HCT116 (cell line): ENCODE data around the gene RCOR3. TPM values are rescaled to one million over a fixed set of nuclear protein-coding genes. Genes with fewer than 3 reads are reported as not detected.

Experiments used
- ATAC-seq: fragments of 200-7000 bp; cut with Tn5 transposase; 2 replicates; pipeline ENCODE4 v1.9.1; 2020; ENCODE audit warnings: mild to moderate bottlenecking, moderate library complexity
- BruUV-seq: library from RNA; stranded (reverse); fragments of 400-500 nt; replicated peaks from 2 replicates; lab custom pipeline; 2021; lab: Mats Ljungman, UMichigan
- CTCF ChIA-PET: fragments of 300-600 bp; sonication (Branson Sonifier 250); formaldehyde crosslinking; loops from one replicate; lab custom pipeline; 2021; ENCODE audit warnings: antibody characterized with exemption; lab: Charles Lee
- POLR2A ChIA-PET: fragments of 300-600, 350-600 bp; sonication (Branson Sonifier 250); formaldehyde crosslinking; loops from one replicate; lab custom pipeline; 2021; ENCODE audit warnings: antibody characterized with exemption; lab: Charles Lee
- RAD21 ChIA-PET, 2 experiments: fragments of 300-600 bp; sonication (Branson Sonifier 250); formaldehyde crosslinking; loops; one replicate each; lab custom pipeline; 2023; ENCODE audit warnings: low total read pairs in 2 of 2; ENCODE audit not compliant: uncharacterized antibody in 2 of 2, unreplicated experiment in 2 of 2, low non-redundant PET in 1 of 2; lab: Charles Lee
- DNase-seq: peaks from one replicate; pipeline ENCODE4 v3.0.0-alpha.2; 2010; ENCODE audit warnings: low read depth, low spot score
- H2AFZ ChIP-seq: fragments of 200-600 bp; shearing (Covaris generic), sonication (generic); 2 replicates; pipeline ENCODE4 v1.6.1; 2017; ENCODE audit warnings: low read depth, mixed run types, mixed read lengths, antibody characterized with exemption, low read length; ENCODE audit not compliant: poor library complexity, severe bottlenecking
- H3K27ac ChIP-seq: 2 replicates; pipeline ENCODE4 v1.5.1; 2012; ENCODE audit warnings: low read depth, low read length
- H3K27me3 ChIP-seq: fragments of 200-600 bp; sonication (generic); 2 replicates; pipeline ENCODE4 v1.6.1; 2016; ENCODE audit warnings: mixed run types, low read length, mixed read lengths; ENCODE audit not compliant: insufficient read depth
- H3K36me3 ChIP-seq, 2 experiments: fragments of 200-500 bp in 1 of 2; fragments of 200-600 bp in 1 of 2; sonication (Bioruptor generic) in 1 of 2; sonication (generic) in 1 of 2; 2 replicates each; pipeline versions ENCODE4 v1.5.1 to v1.6.1; 2014 to 2016; ENCODE audit warnings: low read length in 2 of 2, inconsistent platforms in 1 of 2, mixed read lengths in 1 of 2, mixed run types in 1 of 2; ENCODE audit not compliant: insufficient read depth in 2 of 2, control insufficient read depth in 1 of 2
- H3K4me1 ChIP-seq, 2 experiments: fragments of 200-600 bp in 1 of 2; sonication (generic) in 1 of 2; 2 replicates each; pipeline versions ENCODE4 v1.5.1 to v1.6.1; 2012 to 2017; ENCODE audit warnings: low read length in 2 of 2, inconsistent platforms in 1 of 2, mild to moderate bottlenecking in 1 of 2, mixed read lengths in 1 of 2, mixed run types in 1 of 2, moderate library complexity in 1 of 2; ENCODE audit not compliant: insufficient read depth in 2 of 2, control insufficient read depth in 1 of 2
- H3K4me2 ChIP-seq: fragments of 200-600 bp; sonication (generic); 2 replicates; pipeline ENCODE4 v1.6.1; 2017; ENCODE audit warnings: mixed run types, low read length, mixed read lengths
- H3K4me3 ChIP-seq, 2 experiments: fragments of 200-600 bp in 1 of 2; sonication (generic) in 1 of 2; replicated peaks in 1 of 2; 2 replicates each; pipeline ENCODE4 v1.5.1; 2011 to 2016; ENCODE audit warnings: low read length in 2 of 2, control low read depth in 1 of 2, low read depth in 1 of 2, mild to moderate bottlenecking in 1 of 2, mixed read lengths in 1 of 2, mixed run types in 1 of 2
- H3K79me2 ChIP-seq: fragments of 200-600 bp; sonication (generic); 2 replicates; pipeline ENCODE4 v1.6.1; 2017; ENCODE audit warnings: mild to moderate bottlenecking, mixed run types, low read length, moderate library complexity, mixed read lengths; ENCODE audit not compliant: insufficient read depth
- H3K9ac ChIP-seq: fragments of 200-600 bp; sonication (generic); 2 replicates; pipeline ENCODE4 v1.6.1; 2016; ENCODE audit warnings: low read length, mixed read lengths
- H3K9me2 ChIP-seq: fragments of 200-600 bp; sonication (generic), shearing (Covaris generic); 2 replicates; pipeline ENCODE4 v1.6.1; 2017; ENCODE audit warnings: mixed run types, mild to moderate bottlenecking, moderate library complexity; ENCODE audit not compliant: insufficient read depth
- H3K9me3 ChIP-seq, 2 experiments: fragments of 200-500 bp in 1 of 2; fragments of 200-600 bp in 1 of 2; sonication (Bioruptor generic) in 1 of 2; sonication (generic) in 1 of 2; 2 replicates each; pipeline ENCODE4 v1.6.1; 2014 to 2017; ENCODE audit warnings: low read length in 2 of 2, mixed read lengths in 2 of 2, inconsistent platforms in 1 of 2, low read depth in 1 of 2, mild to moderate bottlenecking in 1 of 2, mixed run types in 1 of 2, moderate library complexity in 1 of 2; ENCODE audit not compliant: control insufficient read depth in 1 of 2, insufficient read depth in 1 of 2
- H4K20me1 ChIP-seq: fragments of 200-600 bp; sonication (generic), shearing (Covaris generic); 2 replicates; pipeline ENCODE4 v1.6.1; 2017; ENCODE audit warnings: mixed run types, mild to moderate bottlenecking, moderate library complexity; ENCODE audit not compliant: insufficient read depth
- CEBPB ChIP-seq: IDR thresholded peaks from 2 replicates; pipeline ENCODE4 v1.6.1; 2012; ENCODE audit warnings: low read depth
- EGR1 ChIP-seq: IDR thresholded peaks from 2 replicates; pipeline ENCODE4 v1.6.1; 2012; ENCODE audit warnings: low read depth
- ELF1 ChIP-seq: IDR thresholded peaks from 2 replicates; pipeline ENCODE4 v1.6.1; 2012; ENCODE audit warnings: low read depth, borderline replicate concordance
- EZH2 ChIP-seq: fragments of 200-600 bp; sonication (generic); IDR thresholded peaks from 2 replicates; pipeline ENCODE4 v1.6.1; 2017; ENCODE audit warnings: antibody characterized with exemption, mixed run types
- EZH2phosphoT487 ChIP-seq: fragments of 200-600 bp; IDR thresholded peaks from 2 replicates; pipeline ENCODE4 v1.6.1; 2018; ENCODE audit warnings: antibody characterized with exemption, borderline replicate concordance
- FOSL1 ChIP-seq: IDR thresholded peaks from 2 replicates; pipeline ENCODE4 v1.6.1; 2012; ENCODE audit warnings: low read depth
- JUND ChIP-seq: IDR thresholded peaks from 2 replicates; pipeline ENCODE4 v1.6.1; 2012
- POLR2A ChIP-seq: IDR thresholded peaks from 2 replicates; pipeline ENCODE4 v1.7.0; 2011; ENCODE audit warnings: borderline replicate concordance; ENCODE audit not compliant: insufficient read depth, insufficient read length; ENCODE audit errors: extremely low read depth
- POLR2AphosphoS5 ChIP-seq: IDR thresholded peaks from 2 replicates; pipeline ENCODE4 v1.6.1; 2011; ENCODE audit warnings: mild to moderate bottlenecking, low read depth, low read length, moderate library complexity
- RAD21 ChIP-seq: IDR thresholded peaks from 2 replicates; pipeline ENCODE4 v1.6.1; 2012; ENCODE audit warnings: low read depth, mild to moderate bottlenecking
- SRF ChIP-seq: IDR thresholded peaks from 2 replicates; pipeline ENCODE4 v1.6.1; 2012; ENCODE audit warnings: low read depth
- TCF7L2 ChIP-seq: IDR thresholded peaks from 2 replicates; pipeline ENCODE4 v1.7.0; 2011; ENCODE audit warnings: borderline replicate concordance, inconsistent platforms; ENCODE audit not compliant: insufficient read depth, insufficient read length; ENCODE audit errors: extremely low read depth
- YY1 ChIP-seq: IDR thresholded peaks from 2 replicates; pipeline ENCODE4 v1.6.1; 2011; ENCODE audit warnings: low read length, low read depth, moderate library complexity, mild to moderate bottlenecking; ENCODE audit not compliant: insufficient replicate concordance; ENCODE audit errors: extremely low read depth
- ZFX ChIP-seq: fragments of 450-650 bp; IDR thresholded peaks from 2 replicates; pipeline ENCODE4 v1.6.1; 2017
- ZNF274 ChIP-seq: fragments of 200-500 bp; sonication (Bioruptor generic); IDR thresholded peaks from 2 replicates; pipeline ENCODE4 v1.6.1; 2014; ENCODE audit warnings: mild to moderate bottlenecking, low read depth, low read length, inconsistent platforms
- intact Hi-C: fragments of 100-400 bp; cut with micrococcal nuclease; formaldehyde crosslinking; loops from 2 replicates; pipeline ENCODE4 v1.10.0; 2022
- total RNA-seq: library from RNA; stranded (reverse); gene quantifications from one replicate; pipeline ENCODE4 v1.2.1, GENCODE V29; 2021; ENCODE audit not compliant: unreplicated experiment
- TF ChIP-seq, protein P1 (sequence below): IDR thresholded peaks from 2 replicates; pipeline ENCODE4 v1.6.1; 2012; ENCODE audit warnings: low read depth

RCOR3 gene
- total RNA-seq, 1 experiment from 2014 or later: 25.7 TPM

DNA sequence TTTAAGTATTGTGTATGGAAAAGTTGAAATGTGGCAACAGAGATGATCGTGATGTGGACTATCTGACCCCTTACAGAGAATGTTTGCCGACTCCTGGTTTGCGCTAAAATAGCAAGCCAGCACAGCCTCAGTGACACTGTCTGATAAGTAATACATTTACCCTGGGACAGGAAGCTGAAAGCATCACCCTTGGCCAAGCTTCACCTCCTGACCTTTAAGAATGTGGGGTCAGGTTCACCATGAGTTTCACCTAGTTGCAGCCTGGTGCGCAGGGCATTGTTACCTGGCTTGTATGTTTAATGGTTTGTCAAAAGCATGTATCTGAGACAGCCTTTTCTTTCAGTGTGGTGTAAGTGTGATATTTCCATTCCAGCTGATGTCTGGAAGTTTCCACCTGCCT lies 96.7 kb downstream of the RCOR3 start:
- DNase-seq (no peak), ATAC-seq (no peak)
- intact Hi-C loops: no loop called here
- RAD21 ChIA-PET: no interaction called here
- Histone ChIP-seq H3K4me1 (0 out of 4 replicates have a peak, but pooled peaks cover 0 to 5% of the 10 kb centered on the region in 2 experiments), H3K9me3 (no peaks in the 10 kb centered on the region), H3K27ac (no peak overlapping the region), H3K79me2 (no peaks in the 10 kb centered on the region), H3K9me2 (no peaks in the 10 kb centered on the region), H4K20me1 (no peaks in the 10 kb centered on the region), H3K36me3 (no peaks in the 10 kb centered on the region), H3K4me3 (no peak overlapping the region), H3K9ac (no peak overlapping the region), H3K27me3 (no peaks in the 10 kb centered on the region), H3K4me2 (no peak overlapping the region), H2AFZ (no peak overlapping the region)
- POLR2A ChIA-PET: no interaction called here
- TF ChIP-seq SRF (no peak), ELF1 (no peak), POLR2A (no peak)
- CTCF ChIA-PET: no interaction called here
- no TSS peak for BruUV-seq

DNA sequence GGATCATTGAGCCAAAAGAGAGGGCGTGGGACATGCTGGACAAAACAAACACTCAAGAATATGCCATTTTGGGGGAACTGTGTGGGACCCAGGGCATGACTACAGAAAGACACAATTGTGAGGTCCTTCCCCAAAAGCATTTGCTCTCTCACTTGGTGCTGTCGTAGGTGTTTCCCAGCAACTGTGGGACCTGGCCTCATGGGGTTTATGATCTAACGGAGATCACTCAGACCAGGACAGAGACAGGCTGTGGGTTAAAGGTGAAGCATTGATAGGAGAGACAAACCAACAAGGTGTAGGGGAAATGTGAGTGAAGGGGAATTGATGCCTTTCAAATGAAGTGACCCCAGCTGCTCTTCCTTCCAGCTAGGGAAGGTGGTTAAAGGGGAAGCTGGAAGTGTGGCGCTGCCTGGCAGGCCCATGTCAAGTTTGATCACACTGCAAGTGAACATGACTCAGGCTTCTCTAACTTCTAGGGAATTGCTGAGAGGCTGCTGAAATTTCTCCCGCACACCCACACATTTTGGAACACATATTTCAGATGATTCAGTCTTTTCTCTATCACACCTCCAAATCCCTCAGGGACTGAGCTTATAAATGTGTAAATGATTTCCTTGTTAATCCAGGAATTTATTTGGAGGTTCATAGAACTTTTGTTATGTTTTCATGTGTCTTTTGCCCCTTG lies 97.7 kb downstream of the RCOR3 start:
- no peaks in the 10 kb centered on the region for H3K79me2 ChIP-seq
- H3K9me3 ChIP-seq: no peaks in the 10 kb centered on the region
- RAD21 ChIA-PET: no interaction called here
- H3K9me2 ChIP-seq: no peaks in the 10 kb centered on the region
- H3K27ac ChIP-seq: no peak overlapping the region
- H2AFZ ChIP-seq: no peak overlapping the region
- H3K27me3 ChIP-seq: no peaks in the 10 kb centered on the region
- ATAC-seq (no peak), DNase-seq (no peak)
- H3K36me3 ChIP-seq: no peaks in the 10 kb centered on the region
- H3K4me2 ChIP-seq: no peak overlapping the region
- no peak overlapping the region for H3K9ac ChIP-seq
- BruUV-seq: no TSS peak
- POLR2A ChIA-PET: no interaction called here
- TF ChIP-seq RAD21: no peak
- TF ChIP-seq SRF: no peak
- TF ChIP-seq EGR1: no peak
- no peak for TF ChIP-seq EZH2
- no peak for TF ChIP-seq ZFX
- no peak for TF ChIP-seq ELF1
- no peak for TF ChIP-seq ZNF274
- no peak for TF ChIP-seq TCF7L2
- TF ChIP-seq, protein P1, sequence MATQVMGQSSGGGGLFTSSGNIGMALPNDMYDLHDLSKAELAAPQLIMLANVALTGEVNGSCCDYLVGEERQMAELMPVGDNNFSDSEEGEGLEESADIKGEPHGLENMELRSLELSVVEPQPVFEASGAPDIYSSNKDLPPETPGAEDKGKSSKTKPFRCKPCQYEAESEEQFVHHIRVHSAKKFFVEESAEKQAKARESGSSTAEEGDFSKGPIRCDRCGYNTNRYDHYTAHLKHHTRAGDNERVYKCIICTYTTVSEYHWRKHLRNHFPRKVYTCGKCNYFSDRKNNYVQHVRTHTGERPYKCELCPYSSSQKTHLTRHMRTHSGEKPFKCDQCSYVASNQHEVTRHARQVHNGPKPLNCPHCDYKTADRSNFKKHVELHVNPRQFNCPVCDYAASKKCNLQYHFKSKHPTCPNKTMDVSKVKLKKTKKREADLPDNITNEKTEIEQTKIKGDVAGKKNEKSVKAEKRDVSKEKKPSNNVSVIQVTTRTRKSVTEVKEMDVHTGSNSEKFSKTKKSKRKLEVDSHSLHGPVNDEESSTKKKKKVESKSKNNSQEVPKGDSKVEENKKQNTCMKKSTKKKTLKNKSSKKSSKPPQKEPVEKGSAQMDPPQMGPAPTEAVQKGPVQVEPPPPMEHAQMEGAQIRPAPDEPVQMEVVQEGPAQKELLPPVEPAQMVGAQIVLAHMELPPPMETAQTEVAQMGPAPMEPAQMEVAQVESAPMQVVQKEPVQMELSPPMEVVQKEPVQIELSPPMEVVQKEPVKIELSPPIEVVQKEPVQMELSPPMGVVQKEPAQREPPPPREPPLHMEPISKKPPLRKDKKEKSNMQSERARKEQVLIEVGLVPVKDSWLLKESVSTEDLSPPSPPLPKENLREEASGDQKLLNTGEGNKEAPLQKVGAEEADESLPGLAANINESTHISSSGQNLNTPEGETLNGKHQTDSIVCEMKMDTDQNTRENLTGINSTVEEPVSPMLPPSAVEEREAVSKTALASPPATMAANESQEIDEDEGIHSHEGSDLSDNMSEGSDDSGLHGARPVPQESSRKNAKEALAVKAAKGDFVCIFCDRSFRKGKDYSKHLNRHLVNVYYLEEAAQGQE: no peak
- TF ChIP-seq EZH2phosphoT487: no peak
- TF ChIP-seq FOSL1: no peak
- no peak for TF ChIP-seq CEBPB
- TF ChIP-seq JUND: no peak
- TF ChIP-seq YY1: no peak
- TF ChIP-seq POLR2AphosphoS5: no peak
- TF ChIP-seq POLR2A: no peak
- no peak overlapping the region for H3K4me3 ChIP-seq
- CTCF ChIA-PET: no interaction called here
- H3K4me1 ChIP-seq: 0 out of 4 replicates have a peak, but pooled peaks cover 0 to 5% of the 10 kb centered on the region in 2 experiments
- H4K20me1 ChIP-seq: no peaks in the 10 kb centered on the region
- intact Hi-C loops: no loop called here
